Skin of body (tissue), 2 donors: ENCODE data around the gene MTUS2. TPM values are rescaled to one million over a fixed set of nuclear protein-coding genes. Genes with fewer than 3 reads are reported as not detected.
"Not testable (repeated sequence)": the region's sequence is repeated elsewhere in the genome, so short reads cannot be mapped to it uniquely, and the experiment has no call there.

Experiments used
- DNase-seq: peaks from one replicate; lab custom pipeline; 2025; lab: John Stamatoyannopoulos, UW
- total RNA-seq: library from RNA; depleted of rRNA; stranded (reverse); fragments of >200 nt; gene quantifications from one replicate; pipeline ENCODE4 v1.2.3, GENCODE V29; 2014

MTUS2 gene
- total RNA-seq, 1 donor from 2014 or later = 1.2 TPM

DNA sequence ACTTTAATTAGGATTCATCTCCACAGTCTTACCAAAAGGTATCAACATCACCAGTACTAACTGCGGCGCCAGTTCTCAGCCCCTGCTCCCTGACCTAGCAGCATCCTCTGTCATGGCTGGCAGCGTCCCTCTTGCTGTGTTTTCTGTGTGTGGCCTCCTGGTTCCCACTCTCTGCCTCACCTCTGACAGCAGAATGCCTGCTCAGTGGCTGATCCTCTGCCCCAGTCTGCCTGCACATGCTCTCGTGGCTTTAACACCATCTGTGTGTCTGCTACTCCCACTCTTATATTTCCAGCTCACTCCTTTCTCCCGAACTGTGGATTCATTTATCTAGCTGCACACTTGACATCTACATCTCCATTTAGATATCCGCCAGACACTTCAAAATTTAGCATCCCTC lies 341.5 kb downstream of the MTUS2 start:
- DNase-seq = no peak

- no peak for DNase-seq
Observed at GRCh38 chr13:29162638-29163235, 342.6 kb downstream of the MTUS2 start.

- no peak for DNase-seq
Observed at GRCh38 chr13:29164116-29164515, 344.0 kb downstream of the MTUS2 start.

GRCh38 chr13:29165216-29165615 lies 345.1 kb downstream of the MTUS2 start:
- DNase-seq = no peak

GRCh38 chr13:29165840-29166239 lies 345.7 kb downstream of the MTUS2 start:
- DNase-seq = no peak

- peak; percentile 4 for DNase-seq
Observed at GRCh38 chr13:29170436-29171082, 350.4 kb downstream of the MTUS2 start.

DNA sequence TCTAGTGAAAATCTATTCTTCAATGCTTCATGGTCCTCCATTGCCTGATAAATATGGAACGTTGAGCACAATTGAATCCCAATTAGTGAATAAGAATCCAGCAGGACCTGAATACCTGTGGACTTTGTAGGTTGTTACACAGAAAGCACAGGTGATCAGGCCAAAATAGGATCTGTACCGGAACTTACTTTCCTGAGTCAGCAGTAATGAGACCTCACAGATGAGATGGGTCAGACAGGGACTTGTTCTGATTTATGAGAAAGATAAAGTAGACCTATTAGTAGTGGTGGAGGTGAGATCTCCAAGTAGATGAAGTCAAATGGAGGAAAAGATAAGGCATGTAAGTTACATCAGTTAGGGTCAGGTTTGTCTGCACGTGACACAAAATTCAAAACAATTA lies 351.1 kb downstream of the MTUS2 start:
- DNase-seq = no peak

- DNase-seq = no peak
Observed at GRCh38 chr13:29174093-29174492, 354.0 kb downstream of the MTUS2 start.

GRCh38 chr13:29175250-29175873 lies 355.2 kb downstream of the MTUS2 start:
- DNase-seq = no peak

GRCh38 chr13:29180055-29180454 lies 359.9 kb downstream of the MTUS2 start:
- no peak for DNase-seq

DNA sequence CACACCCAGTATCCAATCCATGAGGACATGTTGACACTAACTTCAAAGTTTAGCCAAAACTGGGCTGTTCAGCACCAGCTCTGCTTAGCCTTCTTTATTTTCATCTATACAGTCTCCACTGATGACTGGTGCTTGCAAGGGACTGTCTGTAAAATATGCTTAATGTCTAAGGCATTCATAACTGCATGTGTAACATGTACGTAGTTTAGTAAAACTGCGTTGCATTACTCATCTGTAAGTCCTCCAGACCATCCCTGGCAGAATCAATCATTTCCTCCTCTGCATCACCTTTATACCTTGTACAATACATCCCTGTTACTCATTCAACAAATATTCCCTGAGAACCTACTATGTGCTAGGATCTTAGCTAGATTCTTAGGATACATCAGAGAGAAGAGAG lies 362.1 kb downstream of the MTUS2 start:
- DNase-seq = no peak

GRCh38 chr13:29185926-29186325 lies 365.8 kb downstream of the MTUS2 start:
- no peak for DNase-seq

DNA sequence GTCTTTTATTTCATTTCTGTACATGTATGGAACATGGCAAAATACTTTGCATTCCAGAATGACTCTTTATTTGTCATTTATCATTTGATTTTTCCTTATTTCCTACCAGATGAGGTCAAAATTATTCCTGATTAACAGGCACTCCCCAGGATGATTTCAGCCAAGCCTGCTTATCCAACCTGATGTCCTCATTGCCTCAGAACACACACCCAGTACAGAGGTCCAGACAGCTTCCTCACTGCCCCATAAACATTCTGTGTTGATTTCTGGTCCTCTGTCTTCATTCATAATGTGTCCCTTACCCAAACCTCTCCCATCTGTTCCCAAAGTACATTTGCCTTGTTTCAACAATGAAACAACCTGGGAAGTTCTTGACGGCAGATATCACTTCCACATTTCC lies 367.4 kb downstream of the MTUS2 start:
- no peak for DNase-seq

DNA sequence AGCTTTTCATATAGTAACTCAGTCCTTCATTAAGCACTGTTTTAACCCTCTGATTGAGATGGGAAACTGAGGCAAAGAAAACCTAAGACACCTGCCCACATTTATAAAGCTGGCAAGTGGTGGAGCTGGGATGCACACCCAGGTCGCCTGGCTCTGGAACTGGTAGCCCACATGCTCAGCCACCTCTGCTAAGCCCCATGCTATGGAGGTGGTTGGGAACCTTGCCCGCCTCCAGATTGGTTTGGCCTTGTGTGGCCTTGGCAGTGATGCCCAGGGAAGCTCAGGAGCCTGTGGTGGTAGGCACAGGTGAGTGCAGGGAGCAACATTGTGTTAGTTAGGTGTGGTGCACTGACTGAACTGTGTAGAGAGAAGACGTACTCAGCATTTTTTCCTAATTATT lies 370.2 kb downstream of the MTUS2 start:
- DNase-seq = no peak

GRCh38 chr13:29193083-29193482 lies 372.9 kb downstream of the MTUS2 start:
- DNase-seq = no peak

- no peak for DNase-seq
Observed at GRCh38 chr13:29195456-29195855, 375.3 kb downstream of the MTUS2 start.

DNA sequence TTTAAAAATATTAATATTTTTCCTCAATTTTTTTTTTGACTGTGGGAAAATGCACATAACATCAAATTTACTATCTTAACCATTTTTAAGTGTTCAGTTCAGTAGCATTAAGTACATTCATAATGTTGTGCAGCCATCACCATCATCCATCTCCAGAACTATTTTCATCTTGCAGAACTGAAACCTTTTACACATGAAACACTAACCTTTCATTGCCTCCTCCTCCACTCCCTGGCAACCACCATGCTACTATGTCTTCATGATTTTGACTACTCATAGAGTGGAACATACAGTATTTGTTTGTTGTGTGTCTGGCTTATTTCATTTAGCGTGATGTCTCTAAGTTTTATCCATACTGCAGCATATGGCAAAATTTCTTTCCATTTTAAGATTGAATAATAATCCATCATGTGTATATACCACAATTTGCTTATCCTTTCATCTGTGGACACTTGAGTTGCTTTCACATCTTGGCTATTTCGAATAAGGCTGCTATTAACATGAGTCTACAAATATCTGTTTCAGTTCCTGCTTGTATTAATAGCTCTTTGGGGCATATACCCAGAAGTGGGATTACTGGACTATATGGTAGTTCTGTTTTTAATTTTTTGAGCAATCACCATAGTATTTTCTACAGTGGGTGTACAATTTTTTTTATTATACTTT lies 376.4 kb downstream of the MTUS2 start:
- DNase-seq = no peak

GRCh38 chr13:29202753-29203152 lies 382.6 kb downstream of the MTUS2 start:
- not testable (repeated sequence) for DNase-seq

- no peak for DNase-seq
Observed at GRCh38 chr13:29204651-29205050, 384.5 kb downstream of the MTUS2 start.

GRCh38 chr13:29210676-29211075 lies 390.5 kb downstream of the MTUS2 start:
- no peak for DNase-seq

- DNase-seq = not testable (repeated sequence)
Observed at GRCh38 chr13:29211162-29211561, 391.0 kb downstream of the MTUS2 start.

GRCh38 chr13:29222458-29222857 lies 402.3 kb downstream of the MTUS2 start:
- DNase-seq = no peak
